ENCODE measurements around the gene RIPK4.

GRCh38 chr21:41713495-41714281 lies 53.2 kb downstream of the RIPK4 start:
- no peak for TF ChIP-seq EZH2 (IDR thresholded peaks at IDR 0.05; ENCODE audit: insufficient read depth, poor library complexity, severe bottlenecking)
- TF ChIP-seq EZH2phosphoT487 (IDR thresholded peaks at IDR 0.05; ENCODE audit: insufficient read depth, low read depth), result no peak
